Nephron progenitor cell (in vitro differentiated cells): ENCODE data around the gene LIPJ.

Source experiments
- DNase-seq: peaks from one replicate; pipeline ENCODE4 v3.0.0; 2021
- H3K27ac Mint-ChIP-seq: 2 replicates; pipeline ENCODE4 v1.8.0; 2021; ENCODE audit warnings: mild to moderate bottlenecking, moderate library complexity, mixed read lengths
- H3K27me3 Mint-ChIP-seq: 2 replicates; pipeline ENCODE4 v1.8.0; 2021; ENCODE audit warnings: mild to moderate bottlenecking, low read depth, mixed read lengths; ENCODE audit not compliant: poor library complexity
- H3K36me3 Mint-ChIP-seq: 2 replicates; pipeline ENCODE4 v1.8.0; 2021; ENCODE audit warnings: low read depth, mixed read lengths
- H3K4me1 Mint-ChIP-seq: 2 replicates; pipeline ENCODE4 v1.8.0; 2021; ENCODE audit warnings: mixed read lengths
- H3K4me3 Mint-ChIP-seq: 2 replicates; pipeline ENCODE4 v1.8.0; 2021; ENCODE audit warnings: mild to moderate bottlenecking, moderate library complexity, mixed read lengths
- H3K9me3 Mint-ChIP-seq: 2 replicates; pipeline ENCODE4 v1.8.0; 2021; ENCODE audit warnings: mild to moderate bottlenecking, moderate library complexity, mixed read lengths
- TF ChIP-seq, protein P1 (sequence below): fragments of 200-600 bp; sonication (generic); IDR thresholded peaks from 2 replicates; pipeline ENCODE4 v1.5.0; 2021; ENCODE audit warnings: antibody characterized with exemption

The LIPJ gene

GRCh38 chr10:88586462-88586861, at the start of gene LIPJ:
Gene LIPJ, plus strand, starts transcription at chr10:88586762. Its CDS starts 3,926 bp downstream, at chr10:88590688.
- H3K36me3 Mint-ChIP-seq = peaks cover 4% of the 10 kb centered on the region
- no peak within 1 kb of the TSS for H3K4me3 Mint-ChIP-seq
- H3K27ac Mint-ChIP-seq = no peak within 1 kb of the TSS
- H3K4me1 Mint-ChIP-seq = peaks cover 6% of the 10 kb centered on the region
- DNase-seq = no peak
- H3K27me3 Mint-ChIP-seq = peaks cover 29% of the 10 kb centered on the region
- TF ChIP-seq, protein P1, sequence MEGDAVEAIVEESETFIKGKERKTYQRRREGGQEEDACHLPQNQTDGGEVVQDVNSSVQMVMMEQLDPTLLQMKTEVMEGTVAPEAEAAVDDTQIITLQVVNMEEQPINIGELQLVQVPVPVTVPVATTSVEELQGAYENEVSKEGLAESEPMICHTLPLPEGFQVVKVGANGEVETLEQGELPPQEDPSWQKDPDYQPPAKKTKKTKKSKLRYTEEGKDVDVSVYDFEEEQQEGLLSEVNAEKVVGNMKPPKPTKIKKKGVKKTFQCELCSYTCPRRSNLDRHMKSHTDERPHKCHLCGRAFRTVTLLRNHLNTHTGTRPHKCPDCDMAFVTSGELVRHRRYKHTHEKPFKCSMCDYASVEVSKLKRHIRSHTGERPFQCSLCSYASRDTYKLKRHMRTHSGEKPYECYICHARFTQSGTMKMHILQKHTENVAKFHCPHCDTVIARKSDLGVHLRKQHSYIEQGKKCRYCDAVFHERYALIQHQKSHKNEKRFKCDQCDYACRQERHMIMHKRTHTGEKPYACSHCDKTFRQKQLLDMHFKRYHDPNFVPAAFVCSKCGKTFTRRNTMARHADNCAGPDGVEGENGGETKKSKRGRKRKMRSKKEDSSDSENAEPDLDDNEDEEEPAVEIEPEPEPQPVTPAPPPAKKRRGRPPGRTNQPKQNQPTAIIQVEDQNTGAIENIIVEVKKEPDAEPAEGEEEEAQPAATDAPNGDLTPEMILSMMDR = no peak
- peaks cover 20% of the 10 kb centered on the region for H3K9me3 Mint-ChIP-seq

- Mint-ChIP-seq H3K27me3 (peaks cover 4% of the 10 kb centered on the region), H3K4me3 (no peak overlapping the region), H3K4me1 (peaks cover 4% of the 10 kb centered on the region), H3K27ac (no peak overlapping the region), H3K9me3 (no peaks in the 10 kb centered on the region), H3K36me3 (no peaks in the 10 kb centered on the region)
- TF ChIP-seq, protein P1 = no peak
- DNase-seq = no peak
These were observed 49.2 kb upstream of the LIPJ start for GRCh38 chr10:88537322-88537721.

DNA sequence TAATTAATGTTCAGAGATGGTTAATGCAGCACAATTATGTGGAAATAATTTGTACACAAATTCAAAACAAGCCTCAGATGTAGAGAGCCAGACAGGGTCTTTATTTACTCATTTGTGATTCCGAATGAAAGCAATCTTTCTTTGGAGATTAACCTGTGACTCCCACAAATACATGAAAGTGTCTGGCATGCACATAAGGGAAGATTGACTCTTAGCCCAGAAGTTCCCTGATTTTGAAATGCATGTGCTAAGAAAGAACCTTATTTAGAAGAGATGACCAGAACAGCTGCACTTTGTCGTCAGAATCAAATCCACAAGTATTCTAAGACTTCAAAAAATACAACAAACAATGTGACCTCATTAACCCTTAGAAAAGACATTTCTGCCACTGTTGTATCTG, 48.5 kb upstream of the LIPJ start:
- Mint-ChIP-seq H3K9me3 (no peaks in the 10 kb centered on the region), H3K4me3 (no peak overlapping the region), H3K27ac (no peak overlapping the region), H3K4me1 (peaks cover 4% of the 10 kb centered on the region), H3K27me3 (peaks cover 4% of the 10 kb centered on the region), H3K36me3 (no peaks in the 10 kb centered on the region)
- no peak for DNase-seq
- TF ChIP-seq, protein P1 = no peak

DNA sequence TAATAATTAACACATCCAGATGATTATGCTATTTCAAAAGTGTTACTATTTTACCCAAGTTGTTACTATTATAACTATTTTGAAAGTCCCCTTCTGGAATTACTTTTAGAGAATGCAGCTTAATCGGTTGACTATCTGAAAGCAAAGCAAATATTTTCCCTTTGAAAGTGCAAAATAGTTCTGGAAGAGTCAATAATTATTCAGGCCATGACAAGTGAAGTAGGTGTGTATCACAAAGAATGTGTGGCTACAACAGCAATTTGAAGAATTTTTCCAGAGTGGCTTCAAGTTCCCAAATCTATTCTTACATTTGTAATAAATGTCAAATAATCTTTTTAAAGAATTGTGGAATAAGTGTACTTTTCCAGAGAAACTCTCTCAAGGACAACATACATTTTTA, 46.2 kb upstream of the LIPJ start:
- Mint-ChIP-seq H3K4me3 (no peak overlapping the region), H3K27me3 (peaks cover 4% of the 10 kb centered on the region), H3K36me3 (no peaks in the 10 kb centered on the region), H3K27ac (no peak overlapping the region), H3K9me3 (no peaks in the 10 kb centered on the region), H3K4me1 (peaks cover 4% of the 10 kb centered on the region)
- DNase-seq = no peak
- TF ChIP-seq, protein P1 = no peak

DNA sequence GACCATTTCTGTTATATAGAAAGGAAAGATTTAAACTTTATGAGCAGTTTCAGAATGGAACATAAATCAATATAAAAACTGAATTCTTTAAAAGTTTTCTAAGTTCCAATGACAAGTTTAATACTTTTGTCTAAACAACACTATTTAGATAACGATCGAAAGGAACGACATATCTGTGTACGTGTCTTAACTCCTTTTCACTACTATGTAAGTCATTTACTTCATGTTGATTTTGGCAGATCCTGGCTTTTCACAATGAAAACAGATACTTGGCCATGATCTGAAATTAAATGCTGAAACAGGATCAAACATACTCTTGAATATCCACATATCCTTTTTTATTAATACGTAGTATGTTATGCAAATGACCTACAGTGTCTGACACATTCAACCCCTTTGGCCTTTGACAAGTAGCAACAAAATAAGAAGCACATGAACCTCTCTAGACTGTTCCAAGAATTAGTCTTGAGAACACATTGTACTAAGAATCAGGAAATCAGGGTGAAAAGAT, 45.4 kb upstream of the LIPJ start:
- no peak for DNase-seq
- TF ChIP-seq, protein P1 = no peak
- Mint-ChIP-seq H3K27me3 (peaks cover 4% of the 10 kb centered on the region), H3K4me3 (no peak overlapping the region), H3K27ac (no peak overlapping the region), H3K36me3 (no peaks in the 10 kb centered on the region), H3K4me1 (peaks cover 4% of the 10 kb centered on the region), H3K9me3 (no peaks in the 10 kb centered on the region)

DNA sequence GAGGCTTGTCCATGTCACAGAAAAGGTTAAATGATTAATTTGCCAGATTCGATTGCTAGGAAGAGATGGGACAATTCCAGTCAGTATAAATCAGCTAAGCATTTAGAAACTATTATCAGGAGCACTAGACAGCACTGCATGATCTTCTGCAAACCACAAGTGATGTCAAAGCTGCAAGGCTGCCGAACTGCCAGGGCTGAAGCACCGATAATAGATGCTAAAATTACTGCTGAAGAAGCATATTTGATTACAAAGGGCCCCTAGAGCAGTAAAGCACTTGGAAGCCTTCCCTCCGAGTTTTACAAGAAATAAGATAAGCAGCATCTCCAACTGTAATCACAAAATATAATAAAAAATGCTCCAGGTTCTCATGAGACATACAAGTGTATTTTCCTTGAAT, 44.0 kb upstream of the LIPJ start:
- Mint-ChIP-seq H3K27me3 (peaks cover 4% of the 10 kb centered on the region), H3K9me3 (no peaks in the 10 kb centered on the region), H3K36me3 (no peaks in the 10 kb centered on the region), H3K4me1 (peaks cover 4% of the 10 kb centered on the region), H3K4me3 (no peak overlapping the region), H3K27ac (no peak overlapping the region)
- TF ChIP-seq, protein P1 = no peak
- DNase-seq = no peak
